ENCODE measurements around the gene GNG12. TPM values are rescaled to one million over a fixed set of nuclear protein-coding genes. Genes with fewer than 3 reads are reported as not detected.
"Not testable (repeated sequence)": the region's sequence is repeated elsewhere in the genome, so short reads cannot be mapped to it uniquely, and the experiment has no call there.

The GNG12 gene
- total and polyA plus RNA-seq, 8 donors = 51.2 to 71.9 (median 57.1) TPM

- Histone ChIP-seq H3K4me3 (no peak overlapping the region), H3K36me3 (no peaks in the 10 kb centered on the region), H3K9me3 (no peaks in the 10 kb centered on the region), H3K27me3 (no peaks in the 10 kb centered on the region), H3K27ac (peak overlapping the region; percentile 16 to 57), H3K4me1 (peaks cover 5 to 8% of the 10 kb centered on the region in 2 donors)
- TF ChIP-seq CTCF (IDR thresholded peaks at IDR 0.05) = no peak
- DNase-seq = peak in 3 of 4 donors; percentile 34 to 91 (median 80)
- intact Hi-C loops (cut with DNase I) = loop anchor here in 1 of 2 donors (10.0 kb wide), 1 partner anchor 60 kb away; no protein-coding TSS in a partner anchor
- ATAC-seq = peak; percentile 70
Measured at GRCh38 chr1:67674260-67675011, 158.8 kb downstream of the GNG12 start.

GRCh38 chr1:67673468-67674201 is 159.6 kb downstream of the GNG12 start:
- H3K36me3 ChIP-seq = no peaks in the 10 kb centered on the region
- TF ChIP-seq CTCF (IDR thresholded peaks at IDR 0.05) = no peak
- DNase-seq = no peak
- H3K4me1 ChIP-seq = peaks cover 5 to 8% of the 10 kb centered on the region in 2 donors
- no peak overlapping the region for H3K4me3 ChIP-seq
- intact Hi-C loops (cut with DNase I) = loop anchor here in 1 of 2 donors (10.0 kb wide), 1 partner anchor 59 kb away; no protein-coding TSS in a partner anchor
- no peak overlapping the region for H3K27ac ChIP-seq
- no peaks in the 10 kb centered on the region for H3K27me3 ChIP-seq
- ATAC-seq = no peak
- no peaks in the 10 kb centered on the region for H3K9me3 ChIP-seq

- intact Hi-C loops (cut with DNase I) = loop anchor here in 1 of 2 donors (10.0 kb wide), 1 partner anchor 58 kb away; no protein-coding TSS in a partner anchor
- Histone ChIP-seq H3K9me3 (no peaks in the 10 kb centered on the region), H3K4me1 (peaks cover 5 to 8% of the 10 kb centered on the region in 2 donors), H3K4me3 (no peak overlapping the region), H3K27ac (no peak overlapping the region), H3K27me3 (no peaks in the 10 kb centered on the region), H3K36me3 (no peaks in the 10 kb centered on the region)
- DNase-seq (no peak), ATAC-seq (peak; percentile 33)
- no peak for TF ChIP-seq CTCF (IDR thresholded peaks at IDR 0.05)
Measured at GRCh38 chr1:67672260-67672803, 160.9 kb downstream of the GNG12 start.

GRCh38 chr1:67668660-67669059 is 164.6 kb downstream of the GNG12 start:
- TF ChIP-seq CTCF (IDR thresholded peaks at IDR 0.05) = no peak
- DNase-seq (no peak), ATAC-seq (no peak)
- no peaks in the 10 kb centered on the region for H3K27me3 ChIP-seq
- no peak overlapping the region for H3K4me3 ChIP-seq
- H3K4me1 ChIP-seq = peaks cover 0 to 4% of the 10 kb centered on the region in 2 donors
- intact Hi-C loops (cut with DNase I) = no loop called here
- H3K9me3 ChIP-seq = no peaks in the 10 kb centered on the region
- no peaks in the 10 kb centered on the region for H3K36me3 ChIP-seq
- H3K27ac ChIP-seq = no peak overlapping the region

GRCh38 chr1:67666636-67667035 is 166.6 kb downstream of the GNG12 start:
- intact Hi-C loops (cut with DNase I) = no loop called here
- H3K9me3 ChIP-seq = no peaks in the 10 kb centered on the region

GRCh38 chr1:67665307-67665706 is 168.0 kb downstream of the GNG12 start:
- DNase-seq; ATAC-seq; H3K36me3 ChIP-seq; H3K27ac ChIP-seq; H3K4me1 ChIP-seq; H3K27me3 ChIP-seq; H3K4me3 ChIP-seq; intact Hi-C loops (cut with DNase I); H3K9me3 ChIP-seq: not testable (repeated sequence)

More at GRCh38 chr1:67666636-67667035, 166.6 kb downstream of the GNG12 start:
- peaks cover 0 to 4% of the 10 kb centered on the region in 2 donors for H3K4me1 ChIP-seq
- DNase-seq (no peak), ATAC-seq (no peak)
- no peak overlapping the region for H3K27ac ChIP-seq
- no peaks in the 10 kb centered on the region for H3K27me3 ChIP-seq
- no peak overlapping the region for H3K4me3 ChIP-seq
- TF ChIP-seq CTCF (IDR thresholded peaks at IDR 0.05) = no peak
- no peaks in the 10 kb centered on the region for H3K36me3 ChIP-seq

All from left lung (tissue), 10 donors.